NCI-H2196 treated with DMSO at 0.1 percent for 48 hours (cell line): Measurements from ENCODE around the gene LRRC73.
"Not testable (repeated sequence)": the region's sequence is repeated elsewhere in the genome, so short reads cannot be mapped to it uniquely, and the experiment has no call there.

ENCODE experiments used
- DNase-seq: peaks from one replicate; lab custom pipeline; 2025; ENCODE audit not compliant: unreplicated experiment; lab: John Stamatoyannopoulos, UW

LRRC73 gene

GRCh38 chr6:43467265-43467664, 42.9 kb downstream of the LRRC73 start:
- not testable (repeated sequence) for DNase-seq

GRCh38 chr6:43465948-43466347, 44.2 kb downstream of the LRRC73 start:
- DNase-seq = no peak

GRCh38 chr6:43464337-43464736, 45.8 kb downstream of the LRRC73 start:
- no peak for DNase-seq

- DNase-seq = no peak
Observed at GRCh38 chr6:43461936-43462335, 48.2 kb downstream of the LRRC73 start.

- DNase-seq = no peak
Observed at GRCh38 chr6:43460032-43460431, 50.1 kb downstream of the LRRC73 start.

GRCh38 chr6:43459535-43459934, 50.6 kb downstream of the LRRC73 start:
- DNase-seq = no peak

GRCh38 chr6:43458154-43458553, 52.0 kb downstream of the LRRC73 start:
- DNase-seq = not testable (repeated sequence)

- DNase-seq = no peak
Observed at GRCh38 chr6:43457643-43458042, 52.5 kb downstream of the LRRC73 start.
